ENCODE measurements around the gene KSR2.

The KSR2 gene

GRCh38 chr12:117821480-117822175 is 147.2 kb downstream of the KSR2 start:
- Histone ChIP-seq H3K27ac (no peak overlapping the region), H3K4me3 (no peak overlapping the region)
- DNase-seq (ENCODE audit: low spot score): no peak
- no peak for TF ChIP-seq CTCF (IDR thresholded peaks at IDR 0.05)

- H3K27ac ChIP-seq: no peak overlapping the region
- no peak overlapping the region for H3K4me3 ChIP-seq
- no peak for DNase-seq (ENCODE audit: low spot score)
- TF ChIP-seq CTCF (IDR thresholded peaks at IDR 0.05): no peak
Measured at GRCh38 chr12:117820216-117820907, 148.4 kb downstream of the KSR2 start.

- DNase-seq (ENCODE audit: low spot score): no peak
- TF ChIP-seq CTCF (IDR thresholded peaks at IDR 0.05): no peak
- H3K27ac ChIP-seq: no peak overlapping the region
Measured at GRCh38 chr12:117819160-117819559, 149.6 kb downstream of the KSR2 start.

GRCh38 chr12:117818400-117818799 is 150.4 kb downstream of the KSR2 start:
- Histone ChIP-seq H3K4me3 (no peak overlapping the region), H3K27ac (no peak overlapping the region)
- no peak for DNase-seq (ENCODE audit: low spot score)
- TF ChIP-seq CTCF (IDR thresholded peaks at IDR 0.05): no peak

More at GRCh38 chr12:117819160-117819559, 149.6 kb downstream of the KSR2 start:
- H3K4me3 ChIP-seq: no peak overlapping the region

- DNase-seq (ENCODE audit: low spot score): no peak
- TF ChIP-seq CTCF (IDR thresholded peaks at IDR 0.05): no peak
- no peak overlapping the region for H3K27ac ChIP-seq
- no peak overlapping the region for H3K4me3 ChIP-seq
Measured at GRCh38 chr12:117809509-117809908, 159.3 kb downstream of the KSR2 start.

- H3K27ac ChIP-seq: no peak overlapping the region
- H3K4me3 ChIP-seq: no peak overlapping the region
- TF ChIP-seq CTCF (IDR thresholded peaks at IDR 0.05): no peak
- no peak for DNase-seq (ENCODE audit: low spot score)
Measured at GRCh38 chr12:117807946-117808345, 160.8 kb downstream of the KSR2 start.

GRCh38 chr12:117807355-117807754 is 161.4 kb downstream of the KSR2 start:
- Histone ChIP-seq H3K4me3 (no peak overlapping the region), H3K27ac (no peak overlapping the region)
- no peak for TF ChIP-seq CTCF (IDR thresholded peaks at IDR 0.05)
- no peak for DNase-seq (ENCODE audit: low spot score)
